Camera-type eye (tissue), 1 donor: ENCODE measurements around the gene UBE2V1. TPM values are rescaled to one million over a fixed set of nuclear protein-coding genes. Genes with fewer than 3 reads are reported as not detected.

ENCODE experiments used
- total RNA-seq: library from RNA; depleted of rRNA; stranded (reverse); fragments of >200 nt; gene quantifications from one replicate; pipeline ENCODE4 v1.2.3, GENCODE V29; 2014

Gene UBE2V1
- 52.8 TPM for total RNA-seq

GRCh38 chr20:50112512-50113419 is at the start of gene UBE2V1:
TSS of gene UBE2V1 (minus strand) at chr20:50113150. CDS start at chr20:50113128, 22 bp downstream.

GRCh38 chr20:50153500-50154377 is 40.8 kb upstream of the UBE2V1 start, which contains the start of gene PEDS1:
TSS of gene PEDS1 (minus strand) at chr20:50153723. CDS start at chr20:50153637, 86 bp downstream.

Other genes starting within 250 kb of the UBE2V1 start
- 4.4 TPM for gene SPATA2, start 197.6 kb downstream of the UBE2V1 start, total RNA-seq
- gene RNF114, start 176.8 kb downstream of the UBE2V1 start, total RNA-seq, result 116 TPM
- 0.22 TPM for gene SNAI1, start 130.2 kb downstream of the UBE2V1 start, total RNA-seq
- 7.6 TPM for gene PEDS1, start 40.6 kb upstream of the UBE2V1 start, total RNA-seq
- gene CEBPB, start 77.7 kb upstream of the UBE2V1 start, total RNA-seq, result 9.1 TPM